SK-N-SH treated with all-trans-retinoic acid at 6 μM for 48 hours (cell line): Measurements from ENCODE around the gene KLHL3.
A peak's percentile ranks its signal among the peaks of the same experiment; 100 is the strongest.

Experiments
- ATAC-seq: fragments of 200-7000 bp; cut with Tn5 transposase; 3 replicates; pipeline ENCODE4 v1.9.1; 2020; ENCODE audit warnings: mild to moderate bottlenecking, moderate library complexity
- ARNTL ChIP-seq: fragments of 450-650 bp; formaldehyde crosslinking; IDR thresholded peaks from 2 replicates; pipeline ENCODE4 v1.5.0; 2020; ENCODE audit warnings: low read depth, mild to moderate bottlenecking, moderate library complexity, borderline replicate concordance
- CREB5 ChIP-seq: fragments of 250-450 bp; sonication (Bioruptor Pico); IDR thresholded peaks from 2 replicates; pipeline ENCODE4 v1.5.1; 2020; ENCODE audit warnings: low read depth, mild to moderate bottlenecking, moderate library complexity
- CSDC2 ChIP-seq: fragments of 250-450 bp; sonication (Bioruptor Pico); IDR thresholded peaks from 2 replicates; pipeline ENCODE4 v1.5.0; 2020; ENCODE audit warnings: mild to moderate bottlenecking, moderate library complexity
- CSRNP3 ChIP-seq: fragments of 250-450 bp; sonication (Bioruptor Pico); IDR thresholded peaks from 2 replicates; pipeline ENCODE4 v1.5.1; 2021; ENCODE audit warnings: mild to moderate bottlenecking, moderate library complexity
- ESRRG ChIP-seq: fragments of 250-450 bp; sonication (Bioruptor Pico); IDR thresholded peaks from 2 replicates; pipeline ENCODE4 v1.6.1; 2021; ENCODE audit warnings: mild to moderate bottlenecking
- GLIS3 ChIP-seq: fragments of 250-450 bp; sonication (Bioruptor Pico); IDR thresholded peaks from 2 replicates; pipeline ENCODE4 v1.5.0; 2020; ENCODE audit warnings: mild to moderate bottlenecking, moderate library complexity
- ISL1 ChIP-seq: fragments of 250-450 bp; sonication (Bioruptor Pico); IDR thresholded peaks from 2 replicates; pipeline ENCODE4 v2.1.2; 2022; ENCODE audit warnings: mild to moderate bottlenecking, moderate library complexity
- OSR1 ChIP-seq: fragments of 250-450 bp; sonication (Bioruptor Pico); IDR thresholded peaks from 2 replicates; pipeline ENCODE4 v1.8.0; 2022; ENCODE audit warnings: moderate library complexity, mild to moderate bottlenecking, inconsistent platforms
- PATZ1 ChIP-seq: fragments of 250-450 bp; sonication (Bioruptor Pico); IDR thresholded peaks from 2 replicates; pipeline ENCODE4 v1.8.0; 2020; ENCODE audit warnings: mild to moderate bottlenecking, moderate library complexity, borderline replicate concordance
- PPARA ChIP-seq: fragments of 250-450 bp; sonication (Bioruptor Pico); IDR thresholded peaks from 2 replicates; pipeline ENCODE4 v1.5.0; 2020; ENCODE audit warnings: mild to moderate bottlenecking, borderline replicate concordance
- RARB ChIP-seq: fragments of 250-450 bp; sonication (Bioruptor Pico); IDR thresholded peaks from 2 replicates; pipeline ENCODE4 v1.8.0; 2021; ENCODE audit warnings: mild to moderate bottlenecking, moderate library complexity
- SNAI2 ChIP-seq: fragments of 250-450 bp; sonication (Bioruptor Pico); IDR thresholded peaks from 2 replicates; pipeline ENCODE4 v1.5.0; 2020; ENCODE audit warnings: mild to moderate bottlenecking, moderate library complexity
- TCF4 ChIP-seq: fragments of 250-450 bp; sonication (Bioruptor Pico); IDR thresholded peaks from 2 replicates; pipeline ENCODE4 v1.8.0; 2021; ENCODE audit warnings: mild to moderate bottlenecking, moderate library complexity, borderline replicate concordance
- TSHZ2 ChIP-seq: fragments of 250-450 bp; sonication (Bioruptor Pico); IDR thresholded peaks from 2 replicates; pipeline ENCODE4 v1.5.0; 2020; ENCODE audit warnings: mild to moderate bottlenecking, moderate library complexity
- ZC3H10 ChIP-seq: fragments of 250-450 bp; sonication (Bioruptor Pico); IDR thresholded peaks from 2 replicates; pipeline ENCODE4 v1.5.1; 2021; ENCODE audit warnings: mild to moderate bottlenecking, moderate library complexity
- ZFP3 ChIP-seq: fragments of 250-450 bp; sonication (Bioruptor Pico); IDR thresholded peaks from 2 replicates; pipeline ENCODE4 v1.5.0; 2020; ENCODE audit warnings: mild to moderate bottlenecking, moderate library complexity
- ZNF565 ChIP-seq: fragments of 450-650 bp; formaldehyde crosslinking; conservative IDR thresholded peaks from 2 replicates; pipeline ENCODE4 v1.5.0; 2020; ENCODE audit warnings: low read depth, mild to moderate bottlenecking, moderate library complexity

KLHL3 gene

GRCh38 chr5:137743031-137743640, 7.2 kb upstream of the KLHL3 start:
- TF ChIP-seq ISL1 (CRISPR knock-in tag) (no peak), ZFP3 (CRISPR knock-in tag) (no peak), GLIS3 (CRISPR knock-in tag) (no peak), CSDC2 (CRISPR knock-in tag) (no peak), PPARA (CRISPR knock-in tag) (no peak), RARB (no peak), PATZ1 (CRISPR knock-in tag) (no peak), TSHZ2 (CRISPR knock-in tag) (no peak), CREB5 (CRISPR knock-in tag) (no peak), ZNF565 (CRISPR knock-in tag) (no peak), OSR1 (CRISPR knock-in tag) (no peak), CSRNP3 (CRISPR knock-in tag) (no peak), TCF4 (CRISPR knock-in tag) (no peak), ZC3H10 (CRISPR knock-in tag) (no peak), ESRRG (CRISPR knock-in tag) (no peak)
- ATAC-seq, result peak; percentile 94

- no peak for ATAC-seq
- no peak for TF ChIP-seq ARNTL
- TF ChIP-seq RARB, result no peak
- TF ChIP-seq, all 23 proteins: peak for 0
These were observed 5.8 kb upstream of the KLHL3 start for GRCh38 chr5:137741718-137742117.

- no peak for ATAC-seq
- TF ChIP-seq ESRRG (CRISPR knock-in tag) (no peak), CSRNP3 (CRISPR knock-in tag) (no peak), ZNF565 (CRISPR knock-in tag) (no peak), CSDC2 (CRISPR knock-in tag) (no peak), SNAI2 (CRISPR knock-in tag) (no peak), PPARA (CRISPR knock-in tag) (no peak)
These were observed 3.8 kb upstream of the KLHL3 start for GRCh38 chr5:137739737-137740136.

- TF ChIP-seq ZNF565 (CRISPR knock-in tag) (no peak), TSHZ2 (CRISPR knock-in tag) (no peak), ISL1 (CRISPR knock-in tag) (no peak), PATZ1 (CRISPR knock-in tag) (no peak), RARB (no peak)
- no peak for ATAC-seq
These were observed 3.1 kb upstream of the KLHL3 start for GRCh38 chr5:137738947-137739346.
